SW480 (cell line): ENCODE data around the gene RNGTT.
"Not testable (repeated sequence)": the region's sequence is repeated elsewhere in the genome, so short reads cannot be mapped to it uniquely, and the experiment has no call there.

ENCODE experiments used
- DNase-seq: peaks from one replicate; pipeline ENCODE4 v3.0.0-alpha.2; 2016; ENCODE audit warnings: low spot score

The RNGTT gene

DNA sequence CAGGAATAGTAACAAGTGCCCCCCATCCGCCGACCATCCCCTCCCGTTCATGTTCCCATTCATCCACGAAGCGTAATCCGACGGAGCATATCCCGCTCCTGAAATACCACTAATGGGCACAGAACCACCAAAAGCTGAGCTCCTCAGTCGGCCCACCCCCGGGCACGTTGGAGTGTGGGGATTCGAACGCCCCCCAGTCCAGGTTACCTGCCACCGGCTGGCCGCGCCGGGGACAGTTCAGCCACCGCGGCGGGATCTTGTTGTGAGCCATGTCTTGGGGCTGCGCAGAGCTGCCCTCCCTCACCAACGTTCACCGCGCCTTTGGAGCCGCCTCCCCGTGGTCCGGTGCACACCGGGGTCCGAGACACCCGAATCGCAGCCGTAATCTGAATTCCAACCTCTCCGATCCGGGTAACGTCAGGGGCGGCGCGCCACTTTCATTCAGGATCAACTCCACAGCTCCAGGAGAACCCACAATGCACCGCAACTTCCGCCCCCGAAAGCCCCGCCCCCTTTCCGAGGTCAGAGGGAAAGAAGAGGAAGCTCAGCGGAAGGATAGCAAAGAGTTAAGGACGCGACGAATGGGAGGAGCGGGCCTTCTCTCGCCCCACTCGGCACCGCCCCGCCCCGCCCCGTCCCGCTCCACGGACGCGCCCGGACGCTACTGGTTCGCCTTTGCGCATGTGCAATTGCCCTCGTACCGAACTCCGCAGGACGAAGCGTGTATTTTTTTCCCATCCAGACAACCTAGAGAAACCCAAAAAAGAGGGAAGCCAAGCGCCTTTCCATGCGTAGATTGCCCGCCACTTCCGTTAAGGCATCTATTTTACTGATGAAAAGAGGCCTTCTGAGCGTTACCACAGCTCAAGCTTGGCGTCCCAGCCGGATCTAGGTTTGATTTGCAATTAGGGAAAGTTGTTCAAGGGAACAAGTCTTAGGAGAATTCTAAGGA is at the start of gene RNGTT:
Gene RNGTT (minus strand): TSS at position 480 of the 952 bp plus-strand sequence. CDS start 209 bp downstream, at position 271.
- peak; percentile 96 for DNase-seq

DNA sequence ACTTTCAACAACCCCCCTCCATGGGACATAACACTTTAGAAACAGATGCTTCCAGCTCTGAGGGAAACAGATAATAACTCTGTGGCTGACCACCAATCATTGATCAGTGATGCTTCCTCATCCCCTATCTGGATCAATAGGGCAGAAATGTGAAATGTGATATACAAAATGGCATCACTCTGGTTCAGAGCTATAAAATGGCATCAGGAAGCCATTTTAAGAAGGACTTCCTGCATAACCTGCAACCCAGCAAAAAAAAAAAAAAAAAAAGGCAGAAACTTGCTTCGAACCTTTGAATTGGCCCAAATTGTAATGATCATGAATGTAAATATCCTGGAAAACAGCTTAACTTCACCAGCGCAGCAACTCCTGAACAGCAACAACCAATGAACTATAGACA is 48.0 kb upstream of the RNGTT start:
- no peak for DNase-seq

DNA sequence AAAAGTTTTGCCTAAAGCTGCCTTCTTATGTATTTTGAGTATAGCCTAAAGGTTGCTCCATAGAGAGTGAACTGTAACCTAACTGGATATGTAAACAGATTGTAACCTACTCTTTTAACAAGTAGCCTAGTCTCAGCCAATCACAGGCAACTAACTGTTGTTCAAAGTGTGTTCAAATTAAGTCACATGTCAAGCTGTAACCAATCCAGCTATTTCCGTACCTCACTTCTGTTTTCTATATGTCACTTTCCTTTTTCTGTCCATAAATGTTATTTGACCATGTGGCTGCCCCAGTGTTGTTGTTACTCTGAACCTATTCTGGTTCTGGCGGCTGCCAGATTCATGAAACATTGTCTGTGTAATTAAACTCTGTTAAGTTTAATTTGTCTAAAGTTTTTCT is 47.4 kb upstream of the RNGTT start:
- no peak for DNase-seq

DNA sequence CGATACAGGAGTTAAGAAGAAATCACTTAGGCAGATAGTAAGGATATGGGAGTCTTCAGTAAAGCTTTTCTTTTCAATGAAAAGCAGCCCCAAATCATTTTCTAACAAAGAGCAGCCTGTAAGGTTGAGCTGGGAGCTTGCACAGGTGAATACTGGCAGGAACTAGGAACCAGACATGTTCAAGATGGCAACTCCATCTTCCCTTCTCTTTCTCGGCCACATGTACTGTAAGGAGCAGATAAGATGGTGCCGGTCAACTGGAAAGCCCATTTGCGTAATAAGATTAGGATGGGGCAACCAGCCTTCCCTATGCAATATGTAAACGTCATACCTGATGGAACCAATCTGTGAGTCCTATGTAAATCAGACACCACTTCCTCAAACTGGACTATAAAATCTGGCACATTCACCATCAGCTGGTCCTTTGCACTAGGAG is 46.2 kb upstream of the RNGTT start:
- no peak for DNase-seq

DNA sequence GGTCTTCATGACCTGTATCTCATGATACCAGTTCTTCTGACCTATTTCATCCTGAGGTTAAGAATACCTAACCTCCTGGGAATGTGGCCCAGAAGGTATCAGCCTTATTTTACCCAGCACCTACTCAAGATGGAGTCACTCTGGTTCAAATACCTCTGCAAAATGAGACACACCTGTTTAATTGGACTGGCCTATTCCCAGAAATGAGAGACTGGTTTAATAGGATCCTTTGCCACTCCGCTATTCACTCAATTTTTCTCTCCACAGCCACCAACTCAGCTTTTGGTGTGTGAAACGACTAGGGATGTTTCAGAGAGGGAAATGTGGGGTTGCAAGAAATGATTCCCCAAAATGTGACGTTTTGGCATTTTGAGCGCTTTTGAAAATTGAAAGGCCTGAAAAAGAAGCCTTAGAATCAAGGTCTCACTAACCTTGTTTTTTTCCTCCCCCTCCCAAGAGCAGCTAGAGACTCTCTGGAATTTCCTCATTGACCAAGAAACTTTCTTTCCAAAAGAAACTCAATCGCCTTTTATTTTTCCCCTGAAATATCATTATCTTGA is 45.5 kb upstream of the RNGTT start:
- no peak for DNase-seq

DNA sequence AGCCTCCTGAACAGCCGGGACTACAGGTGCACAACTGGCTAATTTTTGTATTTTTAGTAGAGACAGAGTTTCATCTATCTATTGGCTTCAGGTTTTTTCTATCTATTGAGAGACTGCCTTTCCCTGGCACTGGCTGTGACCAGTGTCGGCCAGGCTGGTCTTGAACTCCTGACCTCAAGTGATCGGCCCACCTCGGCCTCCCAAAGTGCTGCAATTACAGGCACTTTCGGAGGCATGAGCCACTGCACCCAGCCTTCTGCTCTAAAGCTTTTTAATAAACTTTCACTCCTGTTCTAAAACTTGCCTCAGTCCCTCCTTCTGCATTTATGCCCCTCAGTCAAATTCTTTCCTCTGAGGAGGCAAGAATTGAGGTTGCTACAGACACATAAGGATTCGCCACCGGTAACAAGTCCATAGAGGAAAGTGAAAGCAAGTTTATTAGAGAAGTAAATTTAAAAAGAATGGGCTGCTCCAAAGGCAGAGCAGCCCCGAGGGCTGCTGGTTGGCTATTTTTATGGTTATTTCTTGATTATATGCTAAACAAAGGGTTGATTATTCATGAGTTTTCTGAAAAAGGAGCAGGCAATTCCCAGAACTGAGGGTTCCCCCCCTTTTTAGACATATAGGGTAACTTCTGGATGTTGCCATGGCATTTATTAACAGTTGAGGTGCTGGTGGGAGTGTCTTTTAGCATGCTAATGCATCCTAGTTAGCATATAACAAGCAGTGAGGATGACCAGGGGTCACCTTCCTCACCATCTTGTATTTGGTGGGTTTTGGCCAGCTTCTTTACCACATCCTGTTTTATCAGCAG is 44.8 kb upstream of the RNGTT start:
- no peak for DNase-seq

DNA sequence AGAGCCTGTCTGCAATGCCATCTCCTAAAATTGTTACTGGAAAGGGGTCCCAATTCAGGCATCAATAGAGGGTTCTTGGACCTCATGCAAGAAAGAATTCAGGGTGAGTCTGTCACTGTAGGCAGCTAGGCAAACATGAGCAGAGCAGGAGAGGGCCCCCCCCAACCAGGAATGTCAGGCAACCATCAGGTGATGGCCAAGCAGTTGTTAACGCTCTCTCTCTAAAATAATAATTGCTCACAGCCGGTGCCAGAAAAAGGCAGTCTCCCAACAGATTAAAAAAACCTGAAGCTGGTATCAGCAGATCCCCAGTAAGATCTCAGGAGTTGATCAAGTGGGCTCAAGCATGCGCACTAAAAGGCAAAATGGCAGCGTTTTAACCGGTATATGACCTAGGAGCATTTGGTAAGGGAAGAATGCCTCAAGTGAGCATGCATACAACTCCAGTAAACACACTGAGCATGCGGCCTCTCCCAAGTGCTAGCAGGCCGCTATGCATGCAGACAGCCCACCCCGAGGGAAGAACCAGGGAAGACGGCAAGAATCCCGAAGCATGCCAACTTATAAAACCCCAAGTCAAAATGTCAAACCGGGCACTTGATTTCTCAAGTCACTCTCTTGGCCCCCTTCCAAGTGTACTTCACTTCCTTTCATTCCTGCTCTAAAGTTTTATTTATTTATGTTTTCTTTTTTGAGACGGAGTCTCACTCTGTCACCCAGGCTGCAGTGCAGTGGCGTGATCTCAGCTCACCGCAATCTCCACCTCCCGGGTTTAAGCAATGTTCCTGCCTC is 44.0 kb upstream of the RNGTT start:
- no peak for DNase-seq

DNA sequence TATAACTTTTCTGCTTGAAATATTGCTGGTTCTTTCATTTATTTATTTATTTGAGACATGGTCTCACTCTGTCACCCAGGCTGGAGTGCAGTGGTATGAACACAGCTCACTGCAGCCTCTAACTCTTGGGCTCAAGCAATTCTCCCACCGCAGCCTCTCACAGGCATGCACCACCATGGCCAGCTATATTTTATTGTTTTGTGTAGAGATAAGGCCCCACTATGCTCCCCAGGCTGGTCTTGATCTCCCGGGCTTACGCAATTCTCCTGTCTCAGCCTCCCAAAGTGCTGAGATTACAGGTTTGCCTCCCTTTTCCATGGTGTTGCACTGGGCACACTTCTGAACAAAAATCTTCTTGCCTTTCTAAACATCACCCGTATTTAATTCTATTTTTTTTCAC is 39.1 kb upstream of the RNGTT start:
- no peak for DNase-seq

DNA sequence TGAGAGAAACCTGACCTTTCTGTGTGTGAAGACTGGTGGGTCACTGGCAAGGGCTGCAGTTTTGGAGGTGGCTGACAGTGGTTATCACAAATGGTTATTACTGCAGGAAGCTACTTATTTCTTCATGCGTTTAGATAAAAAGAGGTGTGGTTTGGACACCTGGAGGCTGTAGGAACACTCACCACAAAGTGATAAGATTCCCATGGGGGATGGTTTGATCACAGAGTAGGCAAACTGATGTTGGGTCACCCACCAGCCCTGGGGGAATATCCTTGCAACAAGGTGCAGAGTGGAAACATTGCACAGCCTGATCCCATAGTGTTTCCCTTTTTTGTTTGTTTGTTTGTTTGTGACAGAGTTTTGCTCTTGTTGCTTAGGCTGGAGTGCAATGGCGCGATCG is 33.9 kb upstream of the RNGTT start:
- no peak for DNase-seq

DNA sequence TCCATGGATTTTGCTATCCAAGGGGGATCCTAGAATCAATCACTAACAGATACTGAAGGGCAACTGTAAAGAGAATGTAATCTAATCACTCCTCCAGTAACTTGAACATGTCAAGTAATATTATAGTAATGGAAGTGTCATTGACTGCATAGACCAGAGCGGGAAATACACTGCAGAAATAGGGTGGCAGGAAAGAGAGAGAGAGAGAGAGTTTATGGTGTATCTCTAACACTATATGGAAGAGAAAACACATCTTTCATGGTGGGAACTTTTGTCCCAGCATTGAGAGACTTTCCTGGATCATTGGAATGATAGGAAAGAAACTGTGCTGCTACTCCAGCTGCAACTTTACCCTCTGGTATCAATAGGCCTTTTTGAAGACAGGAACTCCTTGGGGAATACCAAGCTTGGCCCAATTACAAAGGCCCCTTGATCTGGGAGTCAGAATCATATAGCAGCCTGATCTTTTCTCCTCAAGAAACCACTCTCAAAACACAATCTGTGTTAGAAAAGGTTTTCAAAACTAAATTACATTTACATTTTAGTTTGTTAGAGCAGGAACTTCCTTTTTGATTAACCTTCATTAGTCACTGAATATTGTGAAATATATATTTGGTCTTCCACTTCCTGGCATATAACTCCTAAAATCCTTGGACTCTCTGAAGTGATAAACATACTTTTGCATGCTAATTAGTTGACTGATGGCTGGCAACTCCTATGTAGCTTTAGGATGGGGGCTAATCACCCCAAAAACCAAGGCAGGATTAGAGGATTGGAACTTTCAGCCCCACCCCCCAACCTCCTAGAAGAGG is 29.5 kb upstream of the RNGTT start:
- no peak for DNase-seq

DNA sequence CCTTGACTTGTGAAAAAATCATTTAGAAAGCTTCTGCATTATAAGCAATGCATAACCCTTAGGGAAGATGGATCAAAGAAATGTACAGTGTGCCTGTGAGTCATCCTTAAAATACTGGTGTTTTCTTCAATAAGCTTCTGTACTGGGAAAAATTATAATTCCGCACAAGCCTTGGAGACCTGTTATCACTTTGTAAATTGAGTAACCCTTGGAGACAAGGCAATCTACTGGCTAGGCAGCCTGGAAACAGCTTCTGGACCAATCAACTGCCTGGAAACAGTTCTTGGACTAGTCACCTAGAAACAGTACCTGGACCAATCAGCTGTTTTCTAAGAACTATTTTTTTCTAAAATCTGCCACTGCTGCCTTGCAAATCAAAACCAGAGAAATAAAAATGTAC is 25.8 kb upstream of the RNGTT start:
- DNase-seq: no peak

DNA sequence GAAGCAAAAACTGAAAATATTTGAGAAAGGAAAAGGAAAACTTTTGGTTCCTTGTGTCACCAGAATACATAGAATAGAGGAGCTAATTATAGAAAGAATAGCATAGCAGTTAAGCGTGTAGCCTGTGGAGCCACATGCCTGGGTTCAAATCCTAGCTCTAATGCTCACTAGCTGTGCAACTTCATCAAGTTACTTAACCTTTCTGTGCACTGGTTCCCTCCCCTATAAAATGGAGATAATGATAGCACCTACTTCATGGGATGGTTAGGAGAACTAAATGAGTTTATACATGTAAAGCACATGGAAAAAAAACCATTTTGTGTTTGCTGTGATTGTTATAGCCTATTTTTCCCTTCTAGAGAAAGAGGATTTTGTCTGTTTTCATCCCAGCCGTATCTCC is 24.5 kb upstream of the RNGTT start:
- no peak for DNase-seq

DNA sequence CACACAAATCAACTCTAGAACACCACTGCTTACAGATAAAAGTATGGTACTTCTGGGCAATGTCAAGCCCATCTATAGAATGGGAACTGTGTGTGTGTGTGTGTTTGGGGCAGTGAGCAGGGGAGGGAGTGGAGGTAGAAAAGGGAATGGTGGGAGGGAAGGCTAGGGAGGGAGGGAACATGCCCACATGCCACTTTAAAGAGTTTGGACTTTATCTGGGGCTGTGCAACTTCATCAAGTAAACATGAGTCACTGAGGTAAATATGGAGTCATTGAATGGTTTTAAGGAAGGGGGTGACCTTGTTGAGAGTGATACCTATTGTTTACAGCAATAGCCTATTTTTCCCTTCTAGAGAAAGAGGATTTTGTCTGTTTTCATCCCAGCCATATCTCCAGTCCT is 22.5 kb upstream of the RNGTT start:
- no peak for DNase-seq

DNA sequence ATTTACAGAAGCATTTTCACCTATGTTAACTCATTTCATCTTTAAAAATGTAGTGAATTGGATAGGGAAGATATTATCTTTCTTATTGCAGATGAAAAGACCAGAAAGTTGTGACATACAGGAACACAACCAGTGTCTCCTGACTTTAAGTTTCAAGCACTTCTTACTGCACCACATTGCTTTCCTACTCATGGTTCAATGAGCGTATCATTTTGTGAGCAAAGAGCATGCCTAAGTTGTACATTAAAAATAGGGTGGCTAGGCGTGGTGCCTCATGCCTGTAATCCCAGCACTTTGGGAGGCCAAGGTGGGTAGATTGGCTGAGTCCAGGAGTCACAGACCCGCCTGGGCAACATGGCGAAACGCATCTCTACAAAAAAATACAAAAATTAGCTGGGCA is 21.2 kb upstream of the RNGTT start:
- no peak for DNase-seq

DNA sequence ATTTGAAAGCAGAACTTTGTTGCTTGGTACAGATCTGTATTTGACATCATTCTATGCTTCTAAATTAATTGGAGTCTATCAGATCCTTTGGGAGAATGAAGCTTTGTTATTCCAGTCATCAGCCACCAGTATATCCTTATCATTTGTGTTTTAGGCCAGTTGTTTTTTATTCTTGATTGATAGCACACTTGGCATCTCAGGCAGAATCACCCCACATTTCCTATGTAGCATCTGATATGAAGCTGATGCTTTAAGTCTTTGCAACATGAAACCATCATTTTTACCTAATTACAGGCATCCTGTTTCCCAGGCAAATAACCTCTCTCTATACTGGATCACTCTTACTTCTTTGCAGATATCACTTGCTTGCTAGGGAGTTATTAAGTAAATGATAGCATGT is 20.7 kb upstream of the RNGTT start:
- no peak for DNase-seq

DNA sequence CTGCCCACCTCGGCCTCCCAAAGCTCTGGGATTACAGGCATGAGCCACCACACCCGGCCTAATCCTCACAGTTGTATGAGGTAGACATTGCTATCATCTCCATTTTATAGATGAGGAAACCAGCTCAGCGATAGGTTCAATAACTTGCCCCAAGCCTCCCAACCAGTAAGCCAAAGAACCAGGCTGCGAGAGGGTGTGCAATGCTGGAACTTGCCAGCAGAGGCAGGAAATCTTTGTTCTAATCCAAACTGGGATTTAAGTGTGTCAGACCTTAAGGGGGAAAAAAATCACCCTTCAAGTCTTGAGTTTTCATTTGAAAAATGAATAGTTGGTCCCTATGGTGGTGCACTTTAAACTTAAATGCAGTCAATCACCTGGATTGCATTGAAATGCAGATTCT is 20.1 kb upstream of the RNGTT start:
- no peak for DNase-seq

DNA sequence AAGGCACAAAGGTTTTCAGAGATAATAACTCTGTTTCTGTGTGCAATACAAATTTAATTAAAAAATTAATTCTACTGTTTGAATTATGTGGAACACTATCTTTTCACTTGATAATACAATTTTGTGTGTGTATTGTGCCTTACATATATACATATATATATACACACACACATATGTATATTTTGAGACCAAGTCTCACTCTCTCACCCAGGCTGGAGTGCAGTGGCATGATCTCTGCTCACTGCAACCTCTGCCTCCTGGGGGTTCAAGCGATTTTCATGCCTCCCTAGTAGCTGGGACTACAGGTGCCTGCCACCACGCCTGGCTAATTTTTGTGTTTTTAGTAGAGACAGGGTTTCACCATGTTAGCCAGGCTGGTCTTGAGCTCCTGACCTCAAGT is 19.7 kb upstream of the RNGTT start:
- not testable (repeated sequence) for DNase-seq

DNA sequence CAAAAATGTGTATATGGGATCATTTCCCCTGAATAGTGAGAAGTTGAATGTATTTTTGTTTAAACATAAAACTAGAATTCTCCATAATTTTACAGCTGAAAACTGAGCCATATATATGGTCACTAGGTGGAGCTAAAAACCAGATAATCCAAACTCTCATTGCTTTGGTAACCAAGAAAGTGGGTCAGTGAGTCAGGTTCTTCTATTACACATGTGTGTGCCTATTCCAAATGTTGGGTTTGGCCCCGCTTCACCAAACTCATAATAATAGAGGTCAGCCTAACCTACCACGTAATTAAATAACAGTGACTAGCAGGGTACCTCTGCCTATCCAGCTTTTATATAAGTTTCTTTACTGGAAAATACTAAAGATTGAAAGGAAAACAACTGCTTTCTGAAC is 19.3 kb upstream of the RNGTT start:
- DNase-seq: peak; percentile 50

DNA sequence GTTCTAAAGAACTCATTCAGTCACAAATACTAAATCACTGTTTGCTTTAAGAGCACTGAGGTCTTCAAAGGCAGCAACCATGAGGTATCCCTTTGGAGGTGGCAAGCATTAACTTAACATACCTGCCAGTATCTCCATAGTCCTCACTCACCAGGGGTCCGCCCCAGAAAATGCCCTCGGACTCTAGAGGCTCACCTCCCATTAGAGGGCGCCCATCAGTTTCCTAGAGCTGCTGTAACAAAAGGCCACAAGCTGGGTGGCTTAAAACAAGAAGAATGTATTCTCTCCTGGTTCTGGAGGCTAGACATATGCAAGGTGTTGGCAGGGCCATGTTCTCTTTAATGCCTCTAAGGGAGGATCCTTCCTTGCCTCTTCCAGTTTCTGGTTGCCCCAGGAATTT is 12.0 kb upstream of the RNGTT start:
- no peak for DNase-seq

DNA sequence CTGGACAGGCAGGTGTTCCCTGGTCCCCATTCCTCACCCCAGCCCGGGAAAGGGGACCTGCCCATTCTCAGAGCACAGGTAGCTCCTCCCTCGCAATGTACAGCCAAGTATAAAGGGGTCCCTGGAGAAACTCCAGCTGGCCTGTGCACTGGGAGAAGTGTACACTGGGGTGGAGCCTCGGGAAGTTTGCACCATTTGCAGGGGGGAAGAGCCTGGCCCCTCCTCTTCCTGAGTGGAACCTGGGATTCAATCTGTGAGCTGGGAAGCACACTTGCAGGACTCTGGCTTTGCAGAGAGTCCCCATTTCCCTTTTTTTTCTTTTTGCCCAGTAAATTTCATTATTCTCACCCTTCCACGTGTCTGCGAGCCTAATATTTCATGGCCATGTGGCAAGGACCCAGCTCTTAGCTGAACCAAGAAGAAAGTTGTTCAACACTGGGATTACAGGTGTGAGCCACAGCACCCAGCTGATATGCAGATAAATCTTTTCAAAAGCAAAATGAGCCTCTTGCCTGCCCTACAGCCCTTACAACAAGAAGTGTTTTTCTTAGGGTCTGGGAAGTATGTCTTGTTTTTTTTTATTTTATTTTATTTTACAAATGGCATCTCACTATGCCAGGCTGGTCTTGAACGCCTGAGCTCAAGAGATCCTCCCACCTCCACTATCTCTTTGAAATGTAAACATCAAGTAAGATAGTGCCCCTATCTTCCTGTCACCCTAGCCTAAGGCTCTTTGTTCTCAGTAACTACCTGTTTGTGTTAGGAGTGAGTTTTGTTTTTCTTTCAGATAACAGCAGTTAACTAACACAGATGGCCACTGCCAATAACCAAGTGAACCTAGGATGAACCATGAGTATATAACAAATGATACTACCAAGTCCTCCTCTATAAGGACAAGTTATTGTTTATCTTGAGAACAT is 9.3 kb upstream of the RNGTT start:
- DNase-seq: no peak
